ENCODE data around the gene PROK2.

Gene PROK2

DNA sequence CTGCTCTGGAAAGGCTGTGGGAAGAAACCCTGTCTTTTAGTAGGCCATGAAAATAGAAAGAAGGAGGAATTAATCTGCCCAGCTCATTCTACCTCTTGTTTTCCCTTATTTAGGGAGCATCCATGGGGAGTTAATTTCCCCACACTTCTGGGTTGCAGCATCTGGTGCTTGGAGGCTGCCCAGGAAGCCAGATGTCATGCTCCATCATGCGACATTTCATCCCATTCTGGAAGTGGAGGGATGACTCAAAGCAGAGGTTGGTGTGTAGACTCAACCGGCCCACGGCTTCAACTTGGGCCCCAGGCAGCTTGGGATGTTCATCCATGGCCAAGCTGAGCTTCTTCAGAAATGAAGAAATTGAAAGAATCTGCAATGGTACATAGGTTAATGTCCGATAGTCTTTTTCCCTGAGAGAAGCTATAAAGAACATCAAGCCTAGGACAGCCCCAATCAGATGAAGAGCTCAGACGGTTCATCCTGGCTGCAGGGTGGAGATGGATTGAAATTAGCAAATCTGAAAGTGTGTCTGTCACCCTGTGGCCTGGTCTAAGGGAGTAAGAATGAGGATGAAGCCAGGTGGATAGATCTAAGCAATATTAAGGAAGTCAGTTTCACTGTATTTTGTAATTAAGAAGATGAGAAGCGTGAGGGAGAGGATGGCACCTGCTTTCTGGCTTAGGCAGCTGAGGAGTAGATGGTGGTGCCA is 24.5 kb upstream of the PROK2 start:
- TF ChIP-seq, protein P1, sequence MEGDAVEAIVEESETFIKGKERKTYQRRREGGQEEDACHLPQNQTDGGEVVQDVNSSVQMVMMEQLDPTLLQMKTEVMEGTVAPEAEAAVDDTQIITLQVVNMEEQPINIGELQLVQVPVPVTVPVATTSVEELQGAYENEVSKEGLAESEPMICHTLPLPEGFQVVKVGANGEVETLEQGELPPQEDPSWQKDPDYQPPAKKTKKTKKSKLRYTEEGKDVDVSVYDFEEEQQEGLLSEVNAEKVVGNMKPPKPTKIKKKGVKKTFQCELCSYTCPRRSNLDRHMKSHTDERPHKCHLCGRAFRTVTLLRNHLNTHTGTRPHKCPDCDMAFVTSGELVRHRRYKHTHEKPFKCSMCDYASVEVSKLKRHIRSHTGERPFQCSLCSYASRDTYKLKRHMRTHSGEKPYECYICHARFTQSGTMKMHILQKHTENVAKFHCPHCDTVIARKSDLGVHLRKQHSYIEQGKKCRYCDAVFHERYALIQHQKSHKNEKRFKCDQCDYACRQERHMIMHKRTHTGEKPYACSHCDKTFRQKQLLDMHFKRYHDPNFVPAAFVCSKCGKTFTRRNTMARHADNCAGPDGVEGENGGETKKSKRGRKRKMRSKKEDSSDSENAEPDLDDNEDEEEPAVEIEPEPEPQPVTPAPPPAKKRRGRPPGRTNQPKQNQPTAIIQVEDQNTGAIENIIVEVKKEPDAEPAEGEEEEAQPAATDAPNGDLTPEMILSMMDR (IDR thresholded peaks at IDR 0.05; ENCODE audit: insufficient read depth, low read length, poor library complexity, severe bottlenecking) = no peak
- no peak for DNase-seq (ENCODE audit: extremely low read depth, insufficient read length)
- no peak overlapping the region for H3K4me3 ChIP-seq (replicated peaks; ENCODE audit: low read depth, low read length)
- H3K36me3 ChIP-seq (ENCODE audit: control insufficient read depth, insufficient read depth, low read length) = no peaks in the 10 kb centered on the region
- H3K27me3 ChIP-seq (replicated peaks; ENCODE audit: control insufficient read depth, insufficient read depth, low read length) = no peaks in the 10 kb centered on the region; the same call in none of the 2 replicates

DNA sequence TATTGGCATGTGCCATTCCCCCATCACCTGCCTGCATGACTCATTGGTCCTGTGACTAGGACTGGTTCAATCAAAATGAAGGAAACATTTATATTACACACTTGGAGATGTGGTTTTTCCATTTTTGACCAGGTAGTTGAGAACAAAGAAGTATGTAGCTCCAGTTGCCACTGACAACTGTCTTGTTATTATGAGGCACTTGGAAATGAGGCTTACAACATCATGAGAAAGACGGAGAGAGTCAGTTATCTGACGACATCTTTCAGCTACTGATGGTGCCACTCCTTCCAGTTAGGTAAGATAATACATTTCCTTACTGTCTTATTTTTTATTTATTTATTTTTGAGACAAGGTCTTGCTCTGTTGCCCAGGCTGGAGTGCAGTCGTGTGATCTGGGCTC is 21.8 kb upstream of the PROK2 start:
- no peak overlapping the region for H3K4me3 ChIP-seq (replicated peaks; ENCODE audit: low read depth, low read length)
- DNase-seq (ENCODE audit: extremely low read depth, insufficient read length) = no peak
- TF ChIP-seq, protein P1 (IDR thresholded peaks at IDR 0.05; ENCODE audit: insufficient read depth, low read length, poor library complexity, severe bottlenecking) = no peak
- no peaks in the 10 kb centered on the region; the same call in none of the 2 replicates for H3K27me3 ChIP-seq (replicated peaks; ENCODE audit: control insufficient read depth, insufficient read depth, low read length)
- no peaks in the 10 kb centered on the region for H3K36me3 ChIP-seq (ENCODE audit: control insufficient read depth, insufficient read depth, low read length)

DNA sequence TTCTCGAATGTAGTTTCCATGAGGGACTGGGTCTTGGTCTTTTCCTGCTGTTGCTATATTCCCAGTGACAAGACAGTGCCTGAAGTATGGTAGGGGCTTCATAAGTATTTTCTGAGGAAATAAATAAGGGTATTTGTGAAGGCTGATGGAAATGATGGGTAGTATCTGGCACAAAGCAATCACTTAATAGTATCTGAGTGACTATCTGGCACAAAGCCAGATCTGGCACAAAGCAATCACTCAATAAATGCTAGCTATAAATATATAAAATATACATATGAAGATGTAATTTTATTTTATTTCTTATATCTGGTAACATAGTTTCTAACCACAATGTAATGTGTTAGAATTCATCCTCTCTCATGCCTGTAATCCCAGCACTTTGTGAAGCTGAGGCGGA is 20.7 kb upstream of the PROK2 start:
- Histone ChIP-seq H3K4me3 (replicated peaks; ENCODE audit: low read depth, low read length) (no peak overlapping the region), H3K36me3 (ENCODE audit: control insufficient read depth, insufficient read depth, low read length) (no peaks in the 10 kb centered on the region), H3K27me3 (replicated peaks; ENCODE audit: control insufficient read depth, insufficient read depth, low read length) (no peaks in the 10 kb centered on the region; the same call in none of the 2 replicates)
- TF ChIP-seq, protein P1 (IDR thresholded peaks at IDR 0.05; ENCODE audit: insufficient read depth, low read length, poor library complexity, severe bottlenecking) = no peak
- DNase-seq (ENCODE audit: extremely low read depth, insufficient read length) = no peak

DNA sequence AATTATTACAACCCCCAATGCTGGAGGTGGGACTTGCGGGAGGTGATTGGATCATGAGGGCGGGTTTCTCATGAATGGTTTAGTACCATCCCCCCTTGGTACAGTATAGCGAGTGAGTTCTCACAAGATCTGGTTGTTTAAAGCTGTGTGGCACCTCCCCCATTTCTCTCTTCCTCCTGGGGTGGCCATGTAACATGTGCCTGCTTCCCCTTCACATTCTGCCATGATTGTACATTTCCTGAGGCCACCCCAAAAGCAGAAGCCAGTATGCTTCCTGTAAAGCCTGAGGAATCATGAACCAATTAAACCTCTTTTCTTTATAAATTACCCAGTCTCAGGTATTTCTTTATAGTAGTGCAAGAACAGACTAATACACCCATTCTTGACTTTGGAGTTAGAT is 20.3 kb upstream of the PROK2 start:
- TF ChIP-seq, protein P1 (IDR thresholded peaks at IDR 0.05; ENCODE audit: insufficient read depth, low read length, poor library complexity, severe bottlenecking) = no peak
- no peaks in the 10 kb centered on the region for H3K36me3 ChIP-seq (ENCODE audit: control insufficient read depth, insufficient read depth, low read length)
- H3K4me3 ChIP-seq (replicated peaks; ENCODE audit: low read depth, low read length) = no peak overlapping the region
- no peaks in the 10 kb centered on the region; the same call in none of the 2 replicates for H3K27me3 ChIP-seq (replicated peaks; ENCODE audit: control insufficient read depth, insufficient read depth, low read length)
- no peak for DNase-seq (ENCODE audit: extremely low read depth, insufficient read length)

DNA sequence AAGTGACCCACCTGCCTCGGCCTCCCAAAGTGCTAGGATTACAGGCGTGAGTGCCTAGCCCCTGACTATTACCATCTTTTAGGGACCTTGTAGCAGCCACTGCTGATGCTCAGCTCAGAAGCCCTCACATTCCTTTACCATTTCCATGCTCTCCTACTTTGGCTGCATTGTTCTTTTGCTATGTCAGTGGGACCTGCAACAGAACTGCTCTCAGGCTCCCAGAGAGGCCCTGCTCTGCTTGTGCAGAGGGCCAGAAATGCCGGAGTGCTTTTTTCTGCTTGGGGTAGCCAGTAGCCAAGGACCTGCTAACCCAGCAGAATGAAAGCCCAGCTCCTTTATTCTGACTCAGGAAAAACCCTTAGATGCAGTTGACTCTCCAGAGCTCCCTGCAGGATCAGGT is 18.3 kb upstream of the PROK2 start:
- Histone ChIP-seq H3K4me3 (replicated peaks; ENCODE audit: low read depth, low read length) (no peak overlapping the region), H3K36me3 (ENCODE audit: control insufficient read depth, insufficient read depth, low read length) (no peaks in the 10 kb centered on the region), H3K27me3 (replicated peaks; ENCODE audit: control insufficient read depth, insufficient read depth, low read length) (no peaks in the 10 kb centered on the region; the same call in none of the 2 replicates)
- DNase-seq (ENCODE audit: extremely low read depth, insufficient read length) = no peak
- TF ChIP-seq, protein P1 (IDR thresholded peaks at IDR 0.05; ENCODE audit: insufficient read depth, low read length, poor library complexity, severe bottlenecking) = no peak

Measured in GM06990 (cell line).